ENCODE data around the gene SMTNL2.

The SMTNL2 gene

GRCh38 chr17:4584101-4584916, at the start of gene SMTNL2:
TSS of gene SMTNL2 (plus strand) at chr17:4584529. CDS start at chr17:4584606, 77 bp downstream.
- DNase-seq (ENCODE audit: low read depth), result no peak

GRCh38 chr17:4534928-4535666, 49.2 kb upstream of the SMTNL2 start:
- DNase-seq (ENCODE audit: low read depth), result no peak

GRCh38 chr17:4535667-4536258, 48.6 kb upstream of the SMTNL2 start:
- DNase-seq (ENCODE audit: low read depth), result no peak

GRCh38 chr17:4536259-4536741, 48.0 kb upstream of the SMTNL2 start:
- DNase-seq (ENCODE audit: low read depth), result no peak

GRCh38 chr17:4536742-4537411, 47.5 kb upstream of the SMTNL2 start:
- no peak for DNase-seq (ENCODE audit: low read depth)

- DNase-seq (ENCODE audit: low read depth), result no peak
These were observed 46.7 kb upstream of the SMTNL2 start for GRCh38 chr17:4537451-4538235.

- no peak for DNase-seq (ENCODE audit: low read depth)
These were observed 45.9 kb upstream of the SMTNL2 start for GRCh38 chr17:4538236-4539002.

GRCh38 chr17:4539025-4539424, 45.3 kb upstream of the SMTNL2 start:
- no peak for DNase-seq (ENCODE audit: low read depth)

GRCh38 chr17:4539576-4540223, 44.6 kb upstream of the SMTNL2 start:
- no peak for DNase-seq (ENCODE audit: low read depth)

GRCh38 chr17:4540224-4540651, 44.1 kb upstream of the SMTNL2 start:
- DNase-seq (ENCODE audit: low read depth), result no peak

- no peak for DNase-seq (ENCODE audit: low read depth)
These were observed 43.5 kb upstream of the SMTNL2 start for GRCh38 chr17:4540687-4541327.

- DNase-seq (ENCODE audit: low read depth), result no peak
These were observed 42.9 kb upstream of the SMTNL2 start for GRCh38 chr17:4541328-4542002.

- no peak for DNase-seq (ENCODE audit: low read depth)
These were observed 42.2 kb upstream of the SMTNL2 start for GRCh38 chr17:4542003-4542725.

GRCh38 chr17:4542726-4543191, 41.6 kb upstream of the SMTNL2 start:
- no peak for DNase-seq (ENCODE audit: low read depth)

GRCh38 chr17:4543557-4544026, 40.7 kb upstream of the SMTNL2 start:
- no peak for DNase-seq (ENCODE audit: low read depth)

- no peak for DNase-seq (ENCODE audit: low read depth)
These were observed 40.0 kb upstream of the SMTNL2 start for GRCh38 chr17:4544135-4544950.

- DNase-seq (ENCODE audit: low read depth), result no peak
These were observed 39.4 kb upstream of the SMTNL2 start for GRCh38 chr17:4544951-4545216.

All from activated T-helper 9 cell treated with anti-CD3 and anti-CD28 coated beads, Interleukin-2, amount 50 U/mL, for 16 hours (primary cell).